HG03066 (cell line): ENCODE measurements around the gene SYNC.
"Not testable (repeated sequence)": the region's sequence is repeated elsewhere in the genome, so short reads cannot be mapped to it uniquely, and the experiment has no call there.

Experiments used
- ATAC-seq: cut with Tn5 transposase; IDR thresholded peaks from one replicate; pipeline ENCODE4 v1.9.1; 2021; ENCODE audit warnings: low read depth; ENCODE audit not compliant: unreplicated experiment

The SYNC gene

GRCh38 chr1:32647308-32648134, 55.0 kb downstream of the SYNC start:
- ATAC-seq: no peak

GRCh38 chr1:32644426-32644825, 58.1 kb downstream of the SYNC start:
- no peak for ATAC-seq

GRCh38 chr1:32642292-32642827, 60.2 kb downstream of the SYNC start:
- not testable (repeated sequence) for ATAC-seq

- no peak for ATAC-seq
Observed at GRCh38 chr1:32639489-32640075, 63.0 kb downstream of the SYNC start.

- no peak for ATAC-seq
Observed at GRCh38 chr1:32636914-32637645, 65.5 kb downstream of the SYNC start.

GRCh38 chr1:32635508-32636277, 66.9 kb downstream of the SYNC start:
- ATAC-seq: no peak

GRCh38 chr1:32632829-32633228, 69.7 kb downstream of the SYNC start:
- ATAC-seq: no peak

- ATAC-seq: not testable (repeated sequence)
Observed at GRCh38 chr1:32630173-32630572, 72.4 kb downstream of the SYNC start.
